ENCODE measurements around the gene IL23A.
"Not testable (repeated sequence)": the region's sequence is repeated elsewhere in the genome, so short reads cannot be mapped to it uniquely, and the experiment has no call there.

Gene IL23A

DNA sequence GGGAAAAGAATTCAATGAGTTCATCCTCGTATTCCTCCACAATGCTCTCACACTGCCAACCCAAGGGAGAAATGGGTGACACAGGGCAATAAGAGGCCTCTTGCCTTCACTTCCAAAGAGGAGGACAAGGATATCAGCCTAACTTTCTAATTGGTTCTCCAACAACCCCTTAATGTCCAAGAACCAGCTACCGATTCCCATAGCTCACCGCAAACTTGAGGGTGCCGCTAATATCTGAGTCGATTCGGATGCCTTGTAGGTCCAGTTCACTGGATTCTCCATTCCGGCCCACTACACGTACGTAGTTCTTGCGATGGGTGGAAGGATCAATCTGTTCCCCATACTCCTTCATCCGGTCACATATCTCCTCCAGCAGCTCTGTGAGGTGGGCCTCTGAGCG is 27.7 kb upstream of the IL23A start:
- no peak for DNase-seq (ENCODE audit: low read depth)
- TF ChIP-seq CTCF (conservative IDR thresholded peaks at IDR 0.05; ENCODE audit: low read length), result no peak
- H3K4me3 ChIP-seq (ENCODE audit: low read length), result no peak overlapping the region

DNA sequence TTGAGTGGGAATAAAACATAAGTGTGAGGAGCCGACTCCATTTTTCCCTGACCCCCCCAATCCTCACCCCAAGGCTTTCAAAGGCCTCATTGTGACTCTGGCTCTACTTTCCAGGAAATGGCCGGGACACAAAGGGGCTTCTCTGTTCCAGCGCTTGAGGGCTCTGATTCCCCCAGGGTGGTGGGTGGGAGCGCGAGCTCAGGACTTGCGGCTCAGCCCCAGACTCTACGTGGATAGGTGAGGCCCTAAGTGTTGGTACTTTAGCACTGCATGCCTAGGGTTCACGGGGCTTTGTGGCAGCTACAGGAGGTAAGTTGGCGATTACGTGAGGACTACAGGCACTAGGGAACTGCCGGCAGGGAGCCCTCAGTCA is 23.4 kb upstream of the IL23A start:
- H3K4me3 ChIP-seq (ENCODE audit: low read length), result peak overlapping the region; percentile 95
- no peak for DNase-seq (ENCODE audit: low read depth)
- no peak for TF ChIP-seq CTCF (conservative IDR thresholded peaks at IDR 0.05; ENCODE audit: low read length)

GRCh38 chr12:56315622-56316473 is 22.8 kb upstream of the IL23A start, which contains the start of gene CNPY2:
TSS of gene CNPY2 (minus strand) at chr12:56315988. CDS start at chr12:56315217, 771 bp downstream.
- H3K4me3 ChIP-seq (ENCODE audit: low read length), result peak within 1 kb of the TSS; percentile 95
- no peak; the same call in 1 of the 2 replicates for TF ChIP-seq CTCF (conservative IDR thresholded peaks at IDR 0.05; ENCODE audit: low read length)
- peak; percentile 94 for DNase-seq (ENCODE audit: low read depth)

- TF ChIP-seq CTCF (conservative IDR thresholded peaks at IDR 0.05; ENCODE audit: low read length), result no peak
- DNase-seq (ENCODE audit: low read depth), result no peak
- H3K4me3 ChIP-seq (ENCODE audit: low read length), result no peak overlapping the region
Observed at GRCh38 chr12:56317675-56318074, 21.0 kb upstream of the IL23A start.

- TF ChIP-seq CTCF (conservative IDR thresholded peaks at IDR 0.05; ENCODE audit: low read length), result no peak
- H3K4me3 ChIP-seq (ENCODE audit: low read length), result no peak overlapping the region
- DNase-seq (ENCODE audit: low read depth), result peak; percentile 11
Observed at GRCh38 chr12:56321027-56321426, 17.7 kb upstream of the IL23A start.

GRCh38 chr12:56321610-56322009 is 17.1 kb upstream of the IL23A start:
- H3K4me3 ChIP-seq (ENCODE audit: low read length); DNase-seq (ENCODE audit: low read depth): not testable (repeated sequence)

GRCh38 chr12:56324206-56324605 is 14.5 kb upstream of the IL23A start:
- no peak for TF ChIP-seq CTCF (conservative IDR thresholded peaks at IDR 0.05; ENCODE audit: low read length)
- DNase-seq (ENCODE audit: low read depth), result no peak
- H3K4me3 ChIP-seq (ENCODE audit: low read length), result no peak overlapping the region
